ENCODE results near the gene JMY.
"Not testable (repeated sequence)": the region's sequence is repeated elsewhere in the genome, so short reads cannot be mapped to it uniquely, and the experiment has no call there.

JMY gene

GRCh38 chr5:79236970-79237739, 1.2 kb downstream of the JMY start:
- no peak for DNase-seq (ENCODE audit: low read depth, low spot score)

GRCh38 chr5:79237740-79238560, 2.0 kb downstream of the JMY start:
- DNase-seq (ENCODE audit: low read depth, low spot score) = no peak

GRCh38 chr5:79240561-79240960, 4.6 kb downstream of the JMY start:
- DNase-seq (ENCODE audit: low read depth, low spot score) = no peak

- no peak for DNase-seq (ENCODE audit: low read depth, low spot score)
Measured at GRCh38 chr5:79241535-79241979, 5.6 kb downstream of the JMY start.

GRCh38 chr5:79242242-79243039, 6.5 kb downstream of the JMY start:
- no peak for DNase-seq (ENCODE audit: low read depth, low spot score)

- DNase-seq (ENCODE audit: low read depth, low spot score) = no peak
Measured at GRCh38 chr5:79243224-79243623, 7.3 kb downstream of the JMY start.

- not testable (repeated sequence) for DNase-seq (ENCODE audit: low read depth, low spot score)
Measured at GRCh38 chr5:79254067-79254466, 18.1 kb downstream of the JMY start.

- DNase-seq (ENCODE audit: low read depth, low spot score) = no peak
Measured at GRCh38 chr5:79255786-79256557, 20.0 kb downstream of the JMY start.

- no peak for DNase-seq (ENCODE audit: low read depth, low spot score)
Measured at GRCh38 chr5:79256563-79256962, 20.6 kb downstream of the JMY start.

- DNase-seq (ENCODE audit: low read depth, low spot score) = no peak
Measured at GRCh38 chr5:79257314-79257713, 21.4 kb downstream of the JMY start.

- no peak for DNase-seq (ENCODE audit: low read depth, low spot score)
Measured at GRCh38 chr5:79258801-79259200, 22.9 kb downstream of the JMY start.

GRCh38 chr5:79259383-79259782, 23.5 kb downstream of the JMY start:
- no peak for DNase-seq (ENCODE audit: low read depth, low spot score)

- no peak for DNase-seq (ENCODE audit: low read depth, low spot score)
Measured at GRCh38 chr5:79259810-79260209, 23.9 kb downstream of the JMY start.

- DNase-seq (ENCODE audit: low read depth, low spot score) = no peak
Measured at GRCh38 chr5:79261897-79262296, 26.0 kb downstream of the JMY start.

- DNase-seq (ENCODE audit: low read depth, low spot score) = no peak
Measured at GRCh38 chr5:79263290-79263689, 27.4 kb downstream of the JMY start.

- no peak for DNase-seq (ENCODE audit: low read depth, low spot score)
Measured at GRCh38 chr5:79267180-79267579, 31.2 kb downstream of the JMY start.

GRCh38 chr5:79269733-79270166, 33.8 kb downstream of the JMY start:
- DNase-seq (ENCODE audit: low read depth, low spot score) = no peak

- DNase-seq (ENCODE audit: low read depth, low spot score) = no peak
Measured at GRCh38 chr5:79273341-79273740, 37.4 kb downstream of the JMY start.

- no peak for DNase-seq (ENCODE audit: low read depth, low spot score)
Measured at GRCh38 chr5:79284846-79285245, 48.9 kb downstream of the JMY start.

GRCh38 chr5:79285285-79285684, 49.4 kb downstream of the JMY start:
- DNase-seq (ENCODE audit: low read depth, low spot score) = no peak

- DNase-seq (ENCODE audit: low read depth, low spot score) = no peak
Measured at GRCh38 chr5:79285833-79286232, 49.9 kb downstream of the JMY start.

Measured in activated naive CD8-positive, alpha-beta T cell treated with anti-CD3 and anti-CD28 coated beads, Interleukin-2, amount 50 U/mL, for 16 hours (primary cell).